ENCODE measurements around the gene CDCA3. TPM values are rescaled to one million over a fixed set of nuclear protein-coding genes. Genes with fewer than 3 reads are reported as not detected.
A peak's percentile ranks its signal among the peaks of the same experiment; 100 is the strongest.

Gene CDCA3
- total and polyA plus RNA-seq, 4 donors = 1.3 to 4.1 (median 2.8) TPM

DNA sequence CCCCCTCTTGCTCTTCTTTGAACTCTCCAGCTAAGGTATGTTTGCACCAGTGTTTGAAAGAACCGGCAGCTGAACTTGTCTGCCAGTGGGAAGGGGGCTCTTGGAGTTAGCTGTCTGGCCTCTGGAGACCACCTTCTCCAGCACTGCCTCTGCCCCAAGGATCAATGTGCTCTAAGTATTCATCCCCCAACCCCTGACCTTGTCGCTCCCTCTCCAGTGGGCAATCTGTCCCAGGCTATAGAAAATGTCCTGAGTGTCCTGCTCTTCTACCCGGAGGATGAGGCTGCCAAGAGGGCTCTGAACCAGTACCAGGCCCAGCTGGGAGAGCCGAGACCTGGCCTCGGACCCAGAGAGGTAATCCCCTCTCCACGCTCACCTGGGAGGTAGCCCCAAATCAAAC, 20.1 kb downstream of the CDCA3 start:
- H3K9me3 ChIP-seq (ENCODE audit: control insufficient read depth in 4 of 4, insufficient read depth in 3 of 4, low read length in 3 of 4) = no peaks in the 10 kb centered on the region
- H3K4me1 ChIP-seq (ENCODE audit: control insufficient read depth in 5 of 5, insufficient read depth in 5 of 5, low read length in 5 of 5) = peaks cover 0 to 25% (median 0%) of the 10 kb centered on the region in 5 donors
- ATAC-seq (ENCODE audit: insufficient read depth, low FRiP score) = no peak
- H3K4me3 ChIP-seq = no peak overlapping the region
- 90 to 97% methylated on average over 6 of the region's 6 CpGs for WGBS, 2 donors
- no peak overlapping the region for H3K27ac ChIP-seq (ENCODE audit: low read depth in 1 of 2, low read length in 1 of 2)
- no peaks in the 10 kb centered on the region for H3K27me3 ChIP-seq (ENCODE audit: control insufficient read depth in 3 of 3, insufficient read depth in 3 of 3, low read length in 2 of 3)
- peaks cover 0 to 12% (median 6%) of the 10 kb centered on the region in 4 donors for H3K36me3 ChIP-seq (ENCODE audit: control insufficient read depth in 4 of 4, insufficient read depth in 4 of 4, low read length in 4 of 4)
- no peak overlapping the region for H3K9ac ChIP-seq (ENCODE audit: insufficient read depth in 1 of 2, low read length in 2 of 2)
- DNase-seq = no peak
- TF ChIP-seq, protein P1, sequence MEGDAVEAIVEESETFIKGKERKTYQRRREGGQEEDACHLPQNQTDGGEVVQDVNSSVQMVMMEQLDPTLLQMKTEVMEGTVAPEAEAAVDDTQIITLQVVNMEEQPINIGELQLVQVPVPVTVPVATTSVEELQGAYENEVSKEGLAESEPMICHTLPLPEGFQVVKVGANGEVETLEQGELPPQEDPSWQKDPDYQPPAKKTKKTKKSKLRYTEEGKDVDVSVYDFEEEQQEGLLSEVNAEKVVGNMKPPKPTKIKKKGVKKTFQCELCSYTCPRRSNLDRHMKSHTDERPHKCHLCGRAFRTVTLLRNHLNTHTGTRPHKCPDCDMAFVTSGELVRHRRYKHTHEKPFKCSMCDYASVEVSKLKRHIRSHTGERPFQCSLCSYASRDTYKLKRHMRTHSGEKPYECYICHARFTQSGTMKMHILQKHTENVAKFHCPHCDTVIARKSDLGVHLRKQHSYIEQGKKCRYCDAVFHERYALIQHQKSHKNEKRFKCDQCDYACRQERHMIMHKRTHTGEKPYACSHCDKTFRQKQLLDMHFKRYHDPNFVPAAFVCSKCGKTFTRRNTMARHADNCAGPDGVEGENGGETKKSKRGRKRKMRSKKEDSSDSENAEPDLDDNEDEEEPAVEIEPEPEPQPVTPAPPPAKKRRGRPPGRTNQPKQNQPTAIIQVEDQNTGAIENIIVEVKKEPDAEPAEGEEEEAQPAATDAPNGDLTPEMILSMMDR (IDR thresholded peaks at IDR 0.05; ENCODE audit: control extremely low read depth, extremely low read depth) = no peak

DNA sequence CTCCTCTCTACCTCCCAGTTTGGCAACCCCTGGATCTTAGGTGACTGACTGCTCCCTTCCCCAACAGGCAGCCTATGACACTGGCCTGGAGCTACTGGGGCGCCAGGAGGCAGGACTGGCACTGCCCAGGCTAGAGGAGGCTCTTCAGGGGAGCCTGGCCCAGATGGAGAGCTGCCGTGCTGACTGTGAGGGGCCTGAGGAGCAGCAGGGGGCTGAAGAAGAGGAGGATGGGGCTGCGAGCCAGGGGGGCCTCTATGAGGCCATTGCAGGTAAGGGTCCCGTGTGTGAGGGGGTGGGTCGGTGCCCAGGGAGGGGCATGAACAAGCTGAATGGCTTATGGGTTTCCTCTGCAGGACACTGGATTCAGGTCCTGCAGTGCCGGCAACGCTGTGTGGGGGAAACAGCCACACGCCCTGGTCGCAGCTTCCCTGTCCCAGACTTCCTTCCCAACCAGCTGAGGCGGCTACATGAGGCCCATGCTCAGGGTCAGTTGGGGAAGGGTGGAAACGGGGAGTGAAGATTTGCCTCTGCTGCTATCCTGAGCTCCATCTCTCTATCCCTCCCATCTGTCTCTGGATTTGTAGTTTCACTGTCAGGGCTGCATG, 20.7 kb downstream of the CDCA3 start:
- H3K36me3 ChIP-seq (ENCODE audit: control insufficient read depth in 4 of 4, insufficient read depth in 4 of 4, low read length in 4 of 4) = peaks cover 0 to 12% (median 6%) of the 10 kb centered on the region in 4 donors
- H3K4me1 ChIP-seq (ENCODE audit: control insufficient read depth in 5 of 5, insufficient read depth in 5 of 5, low read length in 5 of 5) = peaks cover 0 to 26% (median 2%) of the 10 kb centered on the region in 5 donors
- H3K9me3 ChIP-seq (ENCODE audit: control insufficient read depth in 4 of 4, insufficient read depth in 3 of 4, low read length in 3 of 4) = no peaks in the 10 kb centered on the region
- DNase-seq (no peak), ATAC-seq (ENCODE audit: insufficient read depth, low FRiP score) (no peak)
- H3K27ac ChIP-seq (ENCODE audit: low read depth in 1 of 2, low read length in 1 of 2) = no peak overlapping the region
- H3K27me3 ChIP-seq (ENCODE audit: control insufficient read depth in 3 of 3, insufficient read depth in 3 of 3, low read length in 2 of 3) = no peaks in the 10 kb centered on the region
- WGBS, 2 donors = 69 to 85% methylated on average over 11 of the region's 11 CpGs
- no peak overlapping the region for H3K4me3 ChIP-seq
- no peak overlapping the region for H3K9ac ChIP-seq (ENCODE audit: insufficient read depth in 1 of 2, low read length in 2 of 2)
- TF ChIP-seq, protein P1 (IDR thresholded peaks at IDR 0.05; ENCODE audit: control extremely low read depth, extremely low read depth) = no peak

DNA sequence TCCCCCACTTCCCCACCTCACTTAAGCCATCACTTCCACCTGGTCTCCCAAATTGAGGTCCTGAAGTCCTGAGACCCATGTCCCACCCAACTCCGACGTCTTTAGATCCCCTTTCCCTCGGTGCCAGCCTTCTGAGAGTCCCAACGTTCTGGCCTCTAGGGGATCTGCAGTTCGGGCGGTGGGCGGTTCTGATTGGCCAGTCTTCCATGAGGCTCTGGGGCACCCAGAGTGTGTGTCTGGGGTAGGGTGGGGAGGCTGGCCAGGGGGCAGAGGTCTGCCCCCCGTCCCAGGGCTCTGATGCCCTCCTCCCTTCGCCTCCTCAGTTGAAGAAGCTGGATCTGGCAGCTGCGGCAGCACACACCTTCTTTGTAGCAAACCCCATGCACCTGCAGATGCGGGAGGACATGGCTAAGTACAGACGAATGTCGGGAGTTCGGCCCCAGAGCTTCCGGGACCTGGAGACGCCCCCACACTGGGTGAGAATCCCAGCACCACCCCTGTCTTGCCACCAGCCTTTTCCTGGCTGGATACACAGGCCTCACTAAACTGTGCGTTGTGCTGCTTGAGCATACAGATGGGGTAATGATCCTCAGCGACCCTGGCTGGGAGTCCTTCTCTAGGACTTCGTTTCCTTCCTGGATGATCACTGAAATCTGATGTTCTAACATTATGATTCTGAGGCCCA, 21.4 kb downstream of the CDCA3 start:
- Histone ChIP-seq H3K27ac (ENCODE audit: low read depth in 1 of 2, low read length in 1 of 2) (peak overlapping the region; percentile 62 to 77), H3K9ac (ENCODE audit: insufficient read depth in 1 of 2, low read length in 2 of 2) (peak overlapping the region; percentile 49 to 55), H3K27me3 (ENCODE audit: control insufficient read depth in 3 of 3, insufficient read depth in 3 of 3, low read length in 2 of 3) (peaks cover 0 to 3% (median 0%) of the 10 kb centered on the region in 3 donors), H3K9me3 (ENCODE audit: control insufficient read depth in 4 of 4, insufficient read depth in 3 of 4, low read length in 3 of 4) (no peaks in the 10 kb centered on the region), H3K4me1 (ENCODE audit: control insufficient read depth in 5 of 5, insufficient read depth in 5 of 5, low read length in 5 of 5) (peaks cover 0 to 29% (median 5%) of the 10 kb centered on the region in 5 donors), H3K4me3 (no peak overlapping the region), H3K36me3 (ENCODE audit: control insufficient read depth in 4 of 4, insufficient read depth in 4 of 4, low read length in 4 of 4) (peaks cover 0 to 12% (median 6%) of the 10 kb centered on the region in 4 donors)
- ATAC-seq (ENCODE audit: insufficient read depth, low FRiP score) = no peak
- TF ChIP-seq, protein P1 (IDR thresholded peaks at IDR 0.05; ENCODE audit: control extremely low read depth, extremely low read depth) = no peak
- 60 to 61% methylated on average over 19 of the region's 19 CpGs for WGBS, 2 donors
- peak in 1 of 3 donors; percentile 60 for DNase-seq
